ENCODE results near the gene CSNK1D. TPM values are rescaled to one million over a fixed set of nuclear protein-coding genes. Genes with fewer than 3 reads are reported as not detected.

CSNK1D gene
- total and polyA plus RNA-seq, 4 experiments from 2014 or later, result 31.6 to 182 (median 129) TPM

GRCh38 chr17:82294064-82294773 lies 20.7 kb upstream of the CSNK1D start:
- H3K4me1 ChIP-seq (ENCODE audit: insufficient read depth, low read length), result peaks cover 39% of the 10 kb centered on the region
- no peaks in the 10 kb centered on the region for H3K27me3 ChIP-seq (ENCODE audit: insufficient read depth, low read length)
- H3K4me1 Mint-ChIP-seq, result peaks cover 36 to 63% (median 49%) of the 10 kb centered on the region in 4 donors
- no peak overlapping the region for H3K4me3 ChIP-seq (ENCODE audit: low read length in 2 of 2)
- H3K36me3 ChIP-seq (ENCODE audit: insufficient read depth, low read length), result no peaks in the 10 kb centered on the region
- H3K27ac ChIP-seq (ENCODE audit: low read depth, low read length), result no peak overlapping the region
- peak overlapping the region; percentile 42 to 84 (median 66) for H3K4me3 Mint-ChIP-seq
- no peaks in the 10 kb centered on the region for H3K27me3 Mint-ChIP-seq
- DNase-seq, result no peak
- H3K36me3 Mint-ChIP-seq, result peaks cover 0 to 15% of the 10 kb centered on the region in 2 donors
- ChIA-PET CTCF (ENCODE audit: partially characterized antibody) (no interaction called here), POLR2A (ENCODE audit: partially characterized antibody) (interaction anchor here (0.7 to 2.7 kb wide), 7 partner anchors 8 to 88 kb away, joined by 3 to 16 read pairs (median 6); partner anchors contain the start of genes CD7 and CSNK1D)
- no peaks in the 10 kb centered on the region for H3K9me3 ChIP-seq (ENCODE audit: control insufficient read depth in 1 of 2, low read length in 2 of 2)
- H3K9me3 Mint-ChIP-seq, result no peaks in the 10 kb centered on the region
- peak overlapping the region; percentile 79 to 97 (median 90) for H3K27ac Mint-ChIP-seq
- intact Hi-C loops (cut with micrococcal nuclease), result loop anchor here (10.0 kb wide), 1 partner anchor 429 kb away; the partner anchor contains the start of gene P4HB

- peak overlapping the region; percentile 85 to 95 (median 91) for H3K4me3 Mint-ChIP-seq
- peaks cover 0 to 8% of the 10 kb centered on the region in 2 donors for H3K36me3 Mint-ChIP-seq
- Histone ChIP-seq H3K27me3 (ENCODE audit: insufficient read depth, low read length) (no peaks in the 10 kb centered on the region), H3K27ac (ENCODE audit: low read depth, low read length) (peak overlapping the region; percentile 84), H3K4me3 (ENCODE audit: low read length in 2 of 2) (peak overlapping the region; percentile 42 to 66), H3K9me3 (ENCODE audit: control insufficient read depth in 1 of 2, low read length in 2 of 2) (no peaks in the 10 kb centered on the region), H3K4me1 (ENCODE audit: insufficient read depth, low read length) (peaks cover 24% of the 10 kb centered on the region), H3K36me3 (ENCODE audit: insufficient read depth, low read length) (no peaks in the 10 kb centered on the region)
- H3K27ac Mint-ChIP-seq, result peak overlapping the region; percentile 90 to 97 (median 95)
- H3K4me1 Mint-ChIP-seq, result peaks cover 29 to 46% (median 36%) of the 10 kb centered on the region in 4 donors
- ChIA-PET CTCF (ENCODE audit: partially characterized antibody) (interaction anchor here (0.9 to 2.2 kb wide), 3 partner anchors 9 to 86 kb away, joined by 3 to 11 read pairs (median 4); partner anchors contain the start of gene CD7), POLR2A (ENCODE audit: partially characterized antibody) (interaction anchor here (0.5 to 2.7 kb wide), 26 partner anchors 8 to 366 kb away, joined by 3 to 43 read pairs (median 4); partner anchors contain the start of genes CD7, CENPX, CSNK1D and DCXR)
- peak; percentile 92 to 95 (median 92) for DNase-seq
- no peaks in the 10 kb centered on the region for H3K27me3 Mint-ChIP-seq
- intact Hi-C loops (cut with micrococcal nuclease), result loop anchor here (1.0 to 10.0 kb wide), 3 partner anchors 19 to 428 kb away; partner anchors contain the start of genes CSNK1D, P4HB and SLC16A3
- H3K9me3 Mint-ChIP-seq, result no peaks in the 10 kb centered on the region
Observed at GRCh38 chr17:82292251-82293154, 19.0 kb upstream of the CSNK1D start.

DNA sequence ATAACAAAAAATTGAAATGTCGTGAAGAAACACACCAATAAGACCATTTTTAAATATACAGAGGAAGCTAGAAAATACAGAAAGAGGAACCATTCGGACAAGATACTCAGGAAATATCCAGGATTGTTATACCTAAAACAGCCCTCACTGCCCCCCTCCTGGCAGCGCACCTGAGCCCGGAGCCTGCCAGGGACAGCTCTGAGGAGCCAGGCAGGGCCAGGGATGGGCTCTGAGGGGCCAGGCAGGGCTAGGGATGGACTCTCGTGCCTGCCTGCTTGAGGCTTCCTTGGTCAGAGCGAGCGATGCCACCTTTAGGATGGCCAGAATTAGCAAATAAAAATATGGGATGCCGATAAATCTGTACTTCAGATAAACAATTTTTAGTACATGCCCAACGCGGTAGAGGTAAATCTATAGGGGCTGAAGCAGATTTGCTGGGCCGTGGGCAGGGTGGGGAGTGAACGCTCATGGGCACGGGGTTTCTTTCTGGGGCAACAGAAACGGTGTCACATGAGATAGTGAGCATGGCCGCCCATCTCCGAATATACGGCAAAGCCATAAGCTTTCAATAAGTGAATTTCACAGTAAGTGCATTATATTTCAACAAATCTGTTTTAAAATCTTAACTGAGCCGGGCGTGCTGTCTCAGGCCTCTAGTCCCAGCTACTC lies 18.2 kb upstream of the CSNK1D start:
- intact Hi-C loops (cut with micrococcal nuclease), result loop anchor here (1.0 to 10.0 kb wide), 3 partner anchors 18 to 427 kb away; partner anchors contain the start of genes CSNK1D, P4HB and SLC16A3
- Mint-ChIP-seq H3K36me3 (peaks cover 0 to 2% of the 10 kb centered on the region in 2 donors), H3K4me3 (peak overlapping the region; percentile 57 to 90 (median 72)), H3K9me3 (no peaks in the 10 kb centered on the region), H3K4me1 (peaks cover 21 to 38% (median 29%) of the 10 kb centered on the region in 4 donors), H3K27me3 (no peaks in the 10 kb centered on the region), H3K27ac (peak overlapping the region; percentile 10 to 91 (median 71))
- Histone ChIP-seq H3K4me1 (ENCODE audit: insufficient read depth, low read length) (peaks cover 16% of the 10 kb centered on the region), H3K9me3 (ENCODE audit: control insufficient read depth in 1 of 2, low read length in 2 of 2) (no peaks in the 10 kb centered on the region), H3K36me3 (ENCODE audit: insufficient read depth, low read length) (no peaks in the 10 kb centered on the region), H3K27me3 (ENCODE audit: insufficient read depth, low read length) (no peaks in the 10 kb centered on the region), H3K27ac (ENCODE audit: low read depth, low read length) (peak overlapping the region; percentile 84), H3K4me3 (ENCODE audit: low read length in 2 of 2) (peak overlapping the region; percentile 42 to 66)
- POLR2A ChIA-PET (ENCODE audit: partially characterized antibody), result interaction anchor here (0.9 to 2.7 kb wide), 17 partner anchors 7 to 365 kb away, joined by 3 to 43 read pairs (median 5); partner anchors contain the start of genes CD7, CENPX, CSNK1D and DCXR
- CTCF ChIA-PET (ENCODE audit: partially characterized antibody), result interaction anchor here (0.9 to 2.2 kb wide), 2 partner anchors 9 to 86 kb away, joined by 4 to 11 read pairs; no protein-coding TSS in a partner anchor
- DNase-seq, result peak in 1 of 5 donors; percentile 7

DNA sequence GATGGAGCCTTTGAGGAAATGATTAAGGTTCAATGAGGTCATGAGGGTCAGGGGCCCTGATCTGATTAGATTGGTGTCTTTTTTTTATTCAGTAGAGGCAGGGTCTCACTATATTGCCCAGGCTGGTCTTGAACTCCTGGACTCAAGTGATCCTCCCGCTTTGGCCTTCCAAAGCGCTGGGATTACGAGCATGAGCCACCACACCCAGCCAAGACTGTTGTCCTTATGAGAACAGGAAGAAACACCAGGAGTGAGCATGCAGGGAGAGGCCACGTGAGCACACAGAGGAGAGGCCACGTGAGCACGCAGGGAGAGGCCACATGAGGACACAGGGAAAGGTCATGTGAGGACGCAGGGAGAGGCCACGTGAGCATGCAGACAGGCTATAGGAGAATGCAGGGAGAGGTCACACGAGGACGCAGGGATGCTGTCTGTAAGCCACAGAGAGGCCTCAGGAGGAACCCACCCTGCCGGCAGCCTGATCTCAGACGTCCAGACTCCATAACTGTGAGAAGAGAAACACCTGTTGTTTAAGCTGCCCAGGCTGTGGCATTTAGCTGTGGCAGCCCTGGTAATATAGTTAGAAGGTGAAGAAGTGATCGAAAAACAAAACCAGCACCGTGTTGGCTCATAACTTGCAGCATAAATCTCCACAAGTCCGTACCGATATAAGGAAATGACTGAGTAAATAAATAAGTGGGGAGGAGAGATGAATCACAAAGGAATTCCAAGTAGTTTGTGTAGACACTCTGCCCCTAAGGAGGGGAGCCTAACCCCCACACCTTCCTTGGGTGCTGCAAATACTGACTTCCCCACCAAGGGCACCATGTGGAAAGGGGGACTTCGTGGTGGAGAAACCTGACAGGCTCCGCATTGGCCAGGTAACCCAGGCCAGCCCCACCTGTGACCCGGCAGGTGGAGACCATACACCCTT lies 14.6 kb upstream of the CSNK1D start:
- ChIA-PET CTCF (ENCODE audit: partially characterized antibody) (no interaction called here), POLR2A (ENCODE audit: partially characterized antibody) (interaction anchor here (0.9 to 1.4 kb wide), 2 partner anchors 9 to 15 kb away, joined by 4 to 5 read pairs; no protein-coding TSS in a partner anchor)
- peak overlapping the region in 1 of 7 donors; percentile 57 for H3K27ac Mint-ChIP-seq
- Histone ChIP-seq H3K9me3 (ENCODE audit: control insufficient read depth in 1 of 2, low read length in 2 of 2) (no peaks in the 10 kb centered on the region), H3K36me3 (ENCODE audit: insufficient read depth, low read length) (no peaks in the 10 kb centered on the region), H3K4me1 (ENCODE audit: insufficient read depth, low read length) (peaks cover 8% of the 10 kb centered on the region), H3K27me3 (ENCODE audit: insufficient read depth, low read length) (no peaks in the 10 kb centered on the region), H3K27ac (ENCODE audit: low read depth, low read length) (no peak overlapping the region), H3K4me3 (ENCODE audit: low read length in 2 of 2) (no peak overlapping the region)
- intact Hi-C loops (cut with micrococcal nuclease), result no loop called here
- no peaks in the 10 kb centered on the region for H3K27me3 Mint-ChIP-seq
- peaks cover 3 to 10% (median 6%) of the 10 kb centered on the region in 4 donors for H3K4me1 Mint-ChIP-seq
- H3K36me3 Mint-ChIP-seq, result peaks cover 0 to 2% of the 10 kb centered on the region in 2 donors
- DNase-seq, result no peak
- no peak overlapping the region for H3K4me3 Mint-ChIP-seq
- H3K9me3 Mint-ChIP-seq, result no peaks in the 10 kb centered on the region

DNA sequence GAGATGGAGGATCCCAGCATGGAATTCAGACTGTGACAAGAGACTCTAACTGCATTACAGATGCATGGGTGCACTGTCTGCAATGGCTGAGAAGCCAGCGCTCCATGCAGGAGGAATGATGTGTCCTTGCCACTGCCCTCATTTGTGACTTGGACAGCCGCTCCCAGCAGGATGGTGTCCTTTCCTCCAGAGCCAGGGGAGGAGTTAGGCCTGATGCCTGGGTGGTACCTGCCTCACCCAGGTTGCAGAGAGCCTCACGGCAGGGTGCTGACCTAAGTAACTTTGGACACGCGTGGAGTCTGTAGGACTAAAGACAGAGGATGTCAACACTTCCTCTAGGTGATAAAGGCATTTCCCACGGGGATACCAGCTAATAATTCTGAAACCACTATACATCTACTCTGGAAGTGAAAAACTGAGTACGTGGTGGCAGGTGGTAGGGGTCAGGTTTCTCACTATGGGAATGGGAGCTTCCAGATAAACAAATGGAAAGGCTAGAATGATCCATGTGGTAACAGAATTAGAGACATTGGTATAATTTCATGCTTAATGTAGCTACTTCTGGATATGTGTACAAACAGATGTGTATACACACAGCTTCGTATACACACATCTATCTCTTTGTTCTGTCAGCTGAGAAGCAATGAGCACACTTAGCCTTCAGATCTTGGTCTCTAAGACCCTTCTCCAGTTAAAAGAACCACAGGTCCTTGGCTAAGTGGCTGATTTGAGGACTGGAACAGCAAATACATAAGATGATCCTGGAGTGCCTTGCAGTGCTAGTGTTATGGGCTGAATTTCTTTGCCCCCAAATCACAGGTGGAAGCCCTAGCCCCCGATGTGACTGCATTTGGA lies 13.7 kb upstream of the CSNK1D start:
- Histone ChIP-seq H3K4me3 (ENCODE audit: low read length in 2 of 2) (no peak overlapping the region), H3K27me3 (ENCODE audit: insufficient read depth, low read length) (no peaks in the 10 kb centered on the region), H3K27ac (ENCODE audit: low read depth, low read length) (no peak overlapping the region), H3K4me1 (ENCODE audit: insufficient read depth, low read length) (peaks cover 14% of the 10 kb centered on the region), H3K9me3 (ENCODE audit: control insufficient read depth in 1 of 2, low read length in 2 of 2) (no peaks in the 10 kb centered on the region), H3K36me3 (ENCODE audit: insufficient read depth, low read length) (no peaks in the 10 kb centered on the region)
- Mint-ChIP-seq H3K9me3 (no peaks in the 10 kb centered on the region), H3K4me1 (peaks cover 0 to 10% (median 3%) of the 10 kb centered on the region in 4 donors), H3K27me3 (no peaks in the 10 kb centered on the region), H3K36me3 (no peaks in the 10 kb centered on the region), H3K4me3 (no peak overlapping the region), H3K27ac (peak overlapping the region in 1 of 7 donors; percentile 10)
- POLR2A ChIA-PET (ENCODE audit: partially characterized antibody), result interaction anchor here (0.9 kb wide), 1 partner anchor 10 kb away, joined by 5 read pairs; no protein-coding TSS in a partner anchor
- no peak for DNase-seq
- CTCF ChIA-PET (ENCODE audit: partially characterized antibody), result no interaction called here
- intact Hi-C loops (cut with micrococcal nuclease), result no loop called here
